ENCODE data around the gene NEDD9.
A peak's percentile ranks its signal among the peaks of the same experiment; 100 is the strongest.

The NEDD9 gene

GRCh38 chr6:11177271-11177670, 55.2 kb downstream of the NEDD9 start:
- DNase-seq (ENCODE audit: low spot score): no peak

GRCh38 chr6:11174242-11174611, 58.2 kb downstream of the NEDD9 start:
- DNase-seq (ENCODE audit: low spot score): no peak

DNA sequence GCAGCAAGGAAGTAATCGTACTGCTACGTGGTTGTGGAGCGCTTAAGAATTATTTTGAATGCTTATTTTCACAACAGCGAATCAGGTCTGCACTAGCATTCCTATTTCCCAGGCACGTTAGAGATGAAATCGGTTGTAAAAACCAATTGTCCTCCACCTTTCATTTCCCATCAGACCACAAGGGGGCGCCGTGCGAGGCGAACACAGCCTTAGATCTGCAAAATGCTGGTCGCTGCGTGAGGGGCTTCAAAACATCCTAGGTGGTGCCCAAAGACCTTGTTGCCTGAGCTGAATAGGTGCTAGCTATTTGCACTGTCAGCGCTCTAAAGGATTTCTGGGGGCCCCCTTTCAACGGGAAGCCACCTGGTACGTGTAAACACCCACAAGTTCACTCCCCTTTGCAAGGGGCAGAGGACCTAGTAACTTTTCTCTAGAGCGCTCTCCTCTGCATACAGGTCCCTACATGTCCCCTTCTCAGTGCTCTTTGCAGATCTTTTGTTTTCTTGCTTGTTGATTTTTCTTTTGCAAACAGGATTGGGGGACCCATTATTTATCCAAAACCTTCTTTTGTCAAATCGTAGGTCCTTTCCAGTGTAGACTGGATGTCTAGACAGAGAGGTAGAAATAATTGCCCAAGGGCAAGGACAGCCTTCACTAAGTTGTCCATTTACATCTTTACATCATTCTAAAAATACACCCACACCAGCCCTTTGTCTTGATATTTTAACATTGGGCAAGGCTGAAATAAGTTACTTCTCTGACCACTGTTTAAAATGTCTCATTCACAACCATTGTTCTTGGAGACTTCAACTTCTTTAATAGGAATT, 59.8 kb downstream of the NEDD9 start:
- peak; percentile 47 for DNase-seq (ENCODE audit: low spot score)

GRCh38 chr6:11171952-11172351, 60.5 kb downstream of the NEDD9 start:
- no peak for DNase-seq (ENCODE audit: low spot score)

DNA sequence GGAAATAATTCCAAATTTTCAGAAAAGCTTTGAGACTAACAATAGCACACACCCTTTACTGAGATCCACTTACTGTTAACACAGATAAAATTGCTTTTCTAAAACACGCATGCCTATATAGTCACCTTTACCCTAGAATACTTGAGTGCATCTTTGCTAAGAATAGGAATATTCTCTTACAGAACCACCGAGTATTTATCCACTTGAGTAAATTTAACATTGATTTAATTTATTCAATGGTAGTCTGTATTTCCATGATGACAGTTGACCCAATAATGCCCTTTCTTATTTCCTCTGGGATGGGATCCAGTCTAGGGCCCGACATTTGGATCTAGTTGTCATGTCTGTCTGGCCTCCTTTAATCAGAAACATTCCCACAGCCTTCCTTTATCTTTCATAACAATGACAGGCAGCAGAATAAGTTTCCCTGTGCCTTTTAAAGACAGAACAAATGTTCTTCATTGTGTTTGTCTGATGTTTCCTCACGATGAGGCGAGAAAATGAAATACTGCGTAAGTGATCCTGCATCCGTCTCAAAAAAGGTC, 64.3 kb downstream of the NEDD9 start:
- DNase-seq (ENCODE audit: low spot score): no peak

- DNase-seq (ENCODE audit: low spot score): no peak
These were observed 65.5 kb downstream of the NEDD9 start for GRCh38 chr6:11166948-11167347.

DNA sequence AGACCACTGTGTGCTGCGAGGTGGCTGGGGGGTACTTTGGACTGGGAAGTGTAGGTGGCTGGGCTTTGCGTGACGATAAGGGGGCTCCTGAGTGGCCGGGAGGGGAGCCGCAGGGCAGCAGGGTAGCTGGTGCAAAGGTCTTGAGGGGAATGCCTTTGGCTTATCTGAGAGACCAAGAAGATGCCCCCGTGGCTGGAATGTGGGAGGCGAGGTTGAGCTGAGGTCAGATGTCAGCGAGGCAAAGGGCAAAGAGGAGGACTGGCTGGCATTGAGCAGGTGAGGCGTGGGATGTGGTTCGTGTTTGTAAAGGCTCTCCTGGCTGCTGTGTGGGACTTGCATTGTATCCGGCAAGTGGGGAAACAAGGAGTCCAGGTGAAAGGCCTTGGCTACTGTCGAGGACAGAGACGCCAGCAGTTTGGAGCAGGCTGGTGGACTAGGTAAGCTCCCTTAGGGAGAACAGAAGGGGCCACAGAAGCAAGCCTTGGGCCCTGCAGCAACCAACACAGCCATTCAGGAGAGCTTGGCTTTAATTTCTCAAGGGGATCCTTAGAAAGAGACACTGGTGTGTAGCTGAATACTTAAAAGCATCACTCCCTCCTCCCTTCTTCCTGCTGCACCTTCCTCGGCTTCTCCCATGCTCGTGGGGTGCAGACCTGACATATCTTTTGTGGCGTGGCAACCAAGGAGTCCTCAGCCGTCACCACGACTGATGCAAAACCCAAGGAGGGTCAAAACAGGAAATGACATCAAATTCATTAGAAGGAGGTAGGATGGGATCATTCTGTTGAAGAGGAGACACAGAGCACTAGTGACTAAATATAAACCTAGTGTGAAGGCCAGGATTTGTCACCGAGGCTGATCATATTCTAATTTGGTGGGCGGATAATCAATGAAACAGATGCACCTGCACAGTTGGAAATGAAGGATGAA, 67.5 kb downstream of the NEDD9 start:
- DNase-seq (ENCODE audit: low spot score): no peak

GRCh38 chr6:11163932-11164331, 68.5 kb downstream of the NEDD9 start:
- DNase-seq (ENCODE audit: low spot score): no peak

GRCh38 chr6:11162262-11162661, 70.2 kb downstream of the NEDD9 start:
- no peak for DNase-seq (ENCODE audit: low spot score)

- DNase-seq (ENCODE audit: low spot score): peak; percentile 16
These were observed 71.2 kb downstream of the NEDD9 start for GRCh38 chr6:11161031-11161956.

GRCh38 chr6:11160199-11160598, 72.3 kb downstream of the NEDD9 start:
- no peak for DNase-seq (ENCODE audit: low spot score)

- no peak for DNase-seq (ENCODE audit: low spot score)
These were observed 76.9 kb downstream of the NEDD9 start for GRCh38 chr6:11155589-11155988.

DNA sequence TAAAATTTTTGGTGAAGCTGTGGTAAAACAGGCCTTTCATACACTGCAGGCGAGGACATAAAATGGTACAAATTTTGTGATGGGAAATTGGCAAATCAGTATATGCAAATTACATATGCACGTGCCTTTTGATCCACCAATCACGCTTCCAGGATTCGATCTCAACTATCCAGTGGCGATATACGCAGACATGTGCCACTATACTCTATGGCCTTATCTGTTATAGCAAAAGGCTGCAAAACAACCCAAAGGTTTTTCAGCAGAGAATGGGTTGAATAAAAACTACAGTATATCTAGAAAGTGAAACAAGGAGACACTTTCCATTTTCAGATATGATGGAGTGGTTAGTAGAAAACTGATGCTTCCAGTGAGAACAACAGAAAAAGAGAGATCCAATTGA, 79.0 kb downstream of the NEDD9 start:
- no peak for DNase-seq (ENCODE audit: low spot score)

- DNase-seq (ENCODE audit: low spot score): no peak
These were observed 79.9 kb downstream of the NEDD9 start for GRCh38 chr6:11152581-11152980.

- no peak for DNase-seq (ENCODE audit: low spot score)
These were observed 81.0 kb downstream of the NEDD9 start for GRCh38 chr6:11151488-11151887.

GRCh38 chr6:11149551-11149950, 82.9 kb downstream of the NEDD9 start:
- DNase-seq (ENCODE audit: low spot score): no peak

DNA sequence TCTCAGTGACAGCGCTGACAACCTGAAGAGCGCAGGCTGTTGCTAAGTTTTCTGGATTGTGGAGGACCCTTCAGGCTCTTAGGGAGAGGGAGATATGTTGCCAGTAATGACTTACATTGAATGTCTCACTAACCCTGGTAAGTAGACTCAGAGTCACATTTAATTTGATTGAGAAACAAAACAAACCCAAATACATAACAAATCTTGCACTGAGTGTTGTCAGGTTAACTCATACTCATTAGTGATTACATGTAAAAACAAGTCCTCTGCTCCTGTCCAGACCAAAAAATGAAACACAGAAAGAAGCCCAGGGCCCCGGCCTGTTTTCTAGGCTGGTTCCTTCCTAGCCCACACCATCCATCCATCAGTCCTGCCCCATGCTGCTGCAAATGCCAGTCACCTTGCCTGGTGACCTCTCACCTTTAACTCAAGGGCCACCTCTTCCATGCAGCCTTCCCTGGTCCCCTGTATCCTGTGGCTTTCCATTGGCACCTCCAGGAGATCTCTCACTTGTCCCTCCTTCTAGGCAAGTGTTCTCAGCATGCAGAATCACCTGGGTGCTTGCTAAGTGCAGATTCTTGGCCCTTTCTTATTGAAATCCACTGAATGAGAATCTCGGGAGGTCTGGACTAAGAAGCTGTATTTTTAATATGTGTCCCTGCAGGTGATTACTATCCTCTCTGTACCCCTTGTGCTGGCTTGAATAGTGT, 86.2 kb downstream of the NEDD9 start:
- no peak for DNase-seq (ENCODE audit: low spot score)

DNA sequence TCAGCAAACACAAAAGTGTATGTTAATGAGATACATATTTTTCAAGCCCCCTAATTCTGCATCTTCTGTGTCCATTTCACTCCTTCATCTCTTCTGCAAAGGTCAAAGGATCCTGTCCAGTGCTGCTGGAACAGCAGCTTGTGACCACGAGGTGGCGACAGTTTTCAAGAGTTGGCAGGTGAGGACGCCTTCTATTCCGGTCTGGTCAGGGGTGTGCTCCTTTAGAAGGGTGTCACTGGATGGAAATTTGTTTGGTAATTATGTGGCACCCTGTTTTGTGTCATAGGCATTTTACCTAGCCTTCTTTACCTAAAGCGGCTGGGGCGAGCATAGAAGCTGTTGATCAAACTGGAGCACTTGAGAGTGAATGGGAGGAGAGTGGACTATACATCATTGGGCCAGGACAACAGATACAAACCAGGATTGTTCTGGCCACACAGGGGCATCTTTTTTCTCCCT, 88.0 kb downstream of the NEDD9 start:
- DNase-seq (ENCODE audit: low spot score): peak; percentile 59

GRCh38 chr6:11143394-11144371, 88.8 kb downstream of the NEDD9 start:
- no peak for DNase-seq (ENCODE audit: low spot score)

Measured in kidney capillary endothelial cell (primary cell).